ENCODE measurements around the gene B3GNT3.

DNA sequence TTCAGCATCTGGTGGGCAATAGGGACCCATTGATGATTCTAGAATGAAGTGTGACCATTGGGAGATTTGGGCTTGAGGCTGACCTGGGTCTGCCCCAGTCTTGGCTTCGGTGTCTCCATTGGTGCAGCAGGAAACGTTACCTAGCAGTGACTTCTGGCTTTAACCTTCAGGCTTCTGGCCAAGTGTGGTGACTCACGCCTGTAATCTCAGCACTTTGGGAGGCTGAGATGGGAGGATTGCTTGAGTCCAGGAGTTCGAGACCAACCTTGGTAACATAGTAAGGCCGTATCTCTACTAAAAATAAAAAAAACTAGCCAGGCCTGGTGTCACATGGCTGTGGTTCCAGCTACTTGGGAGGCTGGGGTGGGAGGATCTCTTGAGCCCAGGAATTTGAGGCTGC, 36.4 kb upstream of the B3GNT3 start:
- TF ChIP-seq, protein P1, sequence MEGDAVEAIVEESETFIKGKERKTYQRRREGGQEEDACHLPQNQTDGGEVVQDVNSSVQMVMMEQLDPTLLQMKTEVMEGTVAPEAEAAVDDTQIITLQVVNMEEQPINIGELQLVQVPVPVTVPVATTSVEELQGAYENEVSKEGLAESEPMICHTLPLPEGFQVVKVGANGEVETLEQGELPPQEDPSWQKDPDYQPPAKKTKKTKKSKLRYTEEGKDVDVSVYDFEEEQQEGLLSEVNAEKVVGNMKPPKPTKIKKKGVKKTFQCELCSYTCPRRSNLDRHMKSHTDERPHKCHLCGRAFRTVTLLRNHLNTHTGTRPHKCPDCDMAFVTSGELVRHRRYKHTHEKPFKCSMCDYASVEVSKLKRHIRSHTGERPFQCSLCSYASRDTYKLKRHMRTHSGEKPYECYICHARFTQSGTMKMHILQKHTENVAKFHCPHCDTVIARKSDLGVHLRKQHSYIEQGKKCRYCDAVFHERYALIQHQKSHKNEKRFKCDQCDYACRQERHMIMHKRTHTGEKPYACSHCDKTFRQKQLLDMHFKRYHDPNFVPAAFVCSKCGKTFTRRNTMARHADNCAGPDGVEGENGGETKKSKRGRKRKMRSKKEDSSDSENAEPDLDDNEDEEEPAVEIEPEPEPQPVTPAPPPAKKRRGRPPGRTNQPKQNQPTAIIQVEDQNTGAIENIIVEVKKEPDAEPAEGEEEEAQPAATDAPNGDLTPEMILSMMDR (IDR thresholded peaks at IDR 0.05; ENCODE audit: low read length) = no peak
- TF ChIP-seq EZH2phosphoT487 (IDR thresholded peaks at IDR 0.05; ENCODE audit: low read length) = no peak

Data from MM.1S (cell line).